ENCODE measurements around the gene SNX3. TPM values are rescaled to one million over a fixed set of nuclear protein-coding genes. Genes with fewer than 3 reads are reported as not detected.
"Not testable (repeated sequence)": the region's sequence is repeated elsewhere in the genome, so short reads cannot be mapped to it uniquely, and the experiment has no call there.

Gene SNX3
- total RNA-seq, 3 donors from 2014 or later = 144 to 212 (median 151) TPM

DNA sequence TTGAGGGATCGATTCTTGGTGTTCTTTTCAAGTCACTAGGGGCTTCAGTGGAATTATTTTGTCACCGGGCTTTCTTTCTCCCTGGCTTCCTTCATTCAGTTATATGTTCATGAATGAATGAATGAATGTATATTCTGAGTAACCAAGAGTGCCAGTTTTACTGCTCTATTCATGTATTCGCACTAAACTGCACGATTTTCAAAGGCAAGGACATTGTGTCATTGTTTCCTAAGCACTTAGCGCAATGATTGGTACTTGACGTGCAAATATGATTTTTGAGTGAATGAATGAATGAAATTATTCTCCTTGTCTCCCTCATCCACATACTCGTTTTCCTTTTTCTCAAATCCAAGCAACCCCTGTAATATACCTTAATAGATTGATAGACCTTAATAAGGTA lies 34.8 kb upstream of the SNX3 start:
- Histone ChIP-seq H3K27ac (peak overlapping the region in 1 of 2 donors; percentile 93), H3K4me3 (peak overlapping the region; percentile 72 to 93 (median 81)), H3K36me3 (no peaks in the 10 kb centered on the region), H3K9me3 (no peaks in the 10 kb centered on the region), H3K27me3 (no peaks in the 10 kb centered on the region), H3K4me1 (no peaks in the 10 kb centered on the region)
- intact Hi-C loops (cut with DNase I; ENCODE audit: low total_unique reads) = no loop called here
- TF ChIP-seq POLR2AphosphoS5 (IDR thresholded peaks at IDR 0.05) = no peak
- TF ChIP-seq, protein P1, sequence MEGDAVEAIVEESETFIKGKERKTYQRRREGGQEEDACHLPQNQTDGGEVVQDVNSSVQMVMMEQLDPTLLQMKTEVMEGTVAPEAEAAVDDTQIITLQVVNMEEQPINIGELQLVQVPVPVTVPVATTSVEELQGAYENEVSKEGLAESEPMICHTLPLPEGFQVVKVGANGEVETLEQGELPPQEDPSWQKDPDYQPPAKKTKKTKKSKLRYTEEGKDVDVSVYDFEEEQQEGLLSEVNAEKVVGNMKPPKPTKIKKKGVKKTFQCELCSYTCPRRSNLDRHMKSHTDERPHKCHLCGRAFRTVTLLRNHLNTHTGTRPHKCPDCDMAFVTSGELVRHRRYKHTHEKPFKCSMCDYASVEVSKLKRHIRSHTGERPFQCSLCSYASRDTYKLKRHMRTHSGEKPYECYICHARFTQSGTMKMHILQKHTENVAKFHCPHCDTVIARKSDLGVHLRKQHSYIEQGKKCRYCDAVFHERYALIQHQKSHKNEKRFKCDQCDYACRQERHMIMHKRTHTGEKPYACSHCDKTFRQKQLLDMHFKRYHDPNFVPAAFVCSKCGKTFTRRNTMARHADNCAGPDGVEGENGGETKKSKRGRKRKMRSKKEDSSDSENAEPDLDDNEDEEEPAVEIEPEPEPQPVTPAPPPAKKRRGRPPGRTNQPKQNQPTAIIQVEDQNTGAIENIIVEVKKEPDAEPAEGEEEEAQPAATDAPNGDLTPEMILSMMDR (IDR thresholded peaks at IDR 0.05) = no peak
- no peak for TF ChIP-seq POLR2A (IDR thresholded peaks at IDR 0.05)
- no peak for DNase-seq (ENCODE audit: low spot score in 2 of 2)

DNA sequence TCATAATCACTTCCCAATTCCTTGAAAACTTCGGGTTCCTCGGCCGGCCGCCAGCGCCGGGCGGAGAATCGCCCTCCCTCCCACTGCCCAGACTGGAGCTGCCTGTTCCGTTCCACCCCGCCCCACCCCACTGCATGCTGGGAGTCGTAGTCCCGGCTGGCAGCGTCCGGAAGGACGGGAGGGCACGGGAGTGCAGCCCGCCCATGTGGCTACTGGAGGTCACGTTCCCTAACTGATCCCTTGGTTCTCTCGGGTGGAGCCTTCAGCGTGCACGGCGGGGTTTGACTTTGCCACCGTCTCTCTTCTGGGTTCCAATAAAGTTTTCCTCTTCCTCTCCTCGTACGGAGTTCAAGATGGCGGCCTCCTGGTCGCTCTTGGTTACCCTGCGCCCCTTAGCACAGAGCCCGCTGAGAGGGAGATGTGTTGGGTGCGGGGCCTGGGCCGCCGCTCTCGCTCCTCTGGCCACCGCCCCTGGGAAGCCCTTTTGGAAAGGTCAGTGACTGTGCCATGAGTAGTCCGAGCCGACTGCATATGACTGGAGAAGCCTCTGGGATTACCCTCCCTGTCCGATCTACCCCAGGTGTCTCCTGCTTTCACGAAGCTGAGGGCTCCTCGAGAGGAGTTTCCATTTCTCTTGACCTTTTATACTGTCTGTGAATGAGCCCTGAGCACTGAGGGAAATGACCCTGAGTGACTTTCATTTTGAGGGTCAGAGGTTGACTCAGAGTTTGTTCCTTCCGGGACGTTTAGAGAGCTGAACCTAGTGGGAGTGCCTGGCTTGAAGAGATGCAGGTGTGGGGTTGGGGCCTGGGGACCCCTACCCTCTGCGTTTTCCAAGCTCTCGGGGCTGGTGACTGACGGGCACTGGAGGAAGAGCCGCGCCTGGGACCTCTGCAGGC lies 34.1 kb upstream of the SNX3 start, which contains the start of gene AFG1L:
AFG1L (plus strand) TSS at position 328 of the 899 bp plus-strand sequence; CDS start at position 354, 26 bp downstream.
- intact Hi-C loops (cut with DNase I; ENCODE audit: low total_unique reads) = no loop called here
- H3K36me3 ChIP-seq = no peaks in the 10 kb centered on the region
- TF ChIP-seq POLR2AphosphoS5 (IDR thresholded peaks at IDR 0.05) (peak; percentile 78 to 91 (median 91)), POLR2A (IDR thresholded peaks at IDR 0.05) (no peak)
- TF ChIP-seq, protein P1 (IDR thresholded peaks at IDR 0.05) = peak in 1 of 3 donors; percentile 6
- H3K27me3 ChIP-seq = no peaks in the 10 kb centered on the region
- H3K9me3 ChIP-seq = no peaks in the 10 kb centered on the region
- H3K4me1 ChIP-seq = no peaks in the 10 kb centered on the region
- H3K4me3 ChIP-seq = peak within 1 kb of the TSS; percentile 72 to 93 (median 81)
- peak; percentile 89 for DNase-seq (ENCODE audit: low spot score in 2 of 2)
- peak within 1 kb of the TSS; percentile 93 to 95 for H3K27ac ChIP-seq

DNA sequence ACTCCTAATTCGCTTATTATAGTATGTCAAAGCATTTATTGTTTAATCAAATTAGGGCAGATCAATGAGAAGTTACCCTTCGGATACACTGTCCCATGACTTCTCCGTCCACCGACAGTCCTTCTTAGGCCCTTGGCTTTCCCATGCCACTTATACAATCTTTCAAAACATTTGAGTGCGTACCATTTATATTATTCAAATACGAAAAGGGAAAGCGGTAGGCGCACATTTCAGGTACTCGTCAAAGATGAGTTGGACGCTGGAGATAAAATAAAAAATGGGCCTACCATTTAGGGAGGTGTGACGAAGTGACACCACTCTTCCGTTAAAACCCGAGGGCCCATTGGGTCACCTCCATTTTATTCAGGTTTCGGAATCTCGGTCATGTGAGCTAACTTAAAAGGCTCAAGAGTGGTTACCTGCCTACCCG lies 33.5 kb upstream of the SNX3 start:
- no peaks in the 10 kb centered on the region for H3K36me3 ChIP-seq
- H3K4me3 ChIP-seq = peak overlapping the region; percentile 72 to 93 (median 81)
- intact Hi-C loops (cut with DNase I; ENCODE audit: low total_unique reads) = no loop called here
- H3K27ac ChIP-seq = peak overlapping the region; percentile 93 to 95
- no peaks in the 10 kb centered on the region for H3K9me3 ChIP-seq
- TF ChIP-seq POLR2A (IDR thresholded peaks at IDR 0.05) (no peak), POLR2AphosphoS5 (IDR thresholded peaks at IDR 0.05) (no peak)
- TF ChIP-seq, protein P1 (IDR thresholded peaks at IDR 0.05) = no peak
- no peaks in the 10 kb centered on the region for H3K4me1 ChIP-seq
- H3K27me3 ChIP-seq = no peaks in the 10 kb centered on the region
- DNase-seq (ENCODE audit: low spot score in 2 of 2) = no peak

DNA sequence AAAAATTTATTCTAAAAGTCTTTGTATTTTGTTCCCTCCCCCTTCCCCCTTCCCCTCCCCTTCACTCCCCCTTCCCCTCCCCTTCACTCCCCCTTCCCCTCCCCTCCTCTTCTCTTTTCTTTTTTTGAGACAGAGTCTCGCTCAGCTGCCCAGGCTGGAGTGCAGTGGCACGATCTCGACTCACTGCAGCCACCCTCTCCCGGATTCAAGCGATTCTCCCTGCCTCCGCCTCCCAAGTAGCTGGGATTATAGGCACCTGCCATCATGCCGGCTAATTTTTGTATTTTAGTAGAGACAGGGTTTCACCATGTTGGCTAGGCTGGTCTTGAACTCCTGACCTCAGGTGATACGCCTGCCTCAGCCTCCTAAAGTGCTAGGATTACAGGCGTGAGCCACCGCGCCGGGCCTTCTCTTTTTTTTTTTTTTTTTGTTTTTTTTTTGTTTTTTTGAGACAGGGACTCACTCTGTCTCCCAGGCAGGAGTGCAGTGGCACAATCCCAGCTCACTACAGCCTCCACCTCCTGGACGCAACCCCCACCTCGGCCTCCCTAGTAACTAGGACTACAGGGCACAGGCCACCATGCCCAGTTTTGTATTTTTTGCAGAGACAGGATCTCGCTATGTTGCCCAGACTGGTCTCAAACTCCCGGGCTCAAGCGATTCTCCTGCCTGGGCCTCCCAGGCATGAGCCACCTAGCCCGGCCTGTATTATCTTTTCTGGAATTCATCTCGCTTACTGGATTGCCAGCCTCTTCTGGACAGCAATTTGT lies 32.9 kb upstream of the SNX3 start:
- Histone ChIP-seq H3K4me3 (peak overlapping the region in 2 of 3 donors; percentile 81 to 93), H3K36me3 (no peaks in the 10 kb centered on the region), H3K4me1 (no peaks in the 10 kb centered on the region), H3K27me3 (no peaks in the 10 kb centered on the region), H3K27ac (peak overlapping the region in 1 of 2 donors; percentile 95), H3K9me3 (no peaks in the 10 kb centered on the region)
- DNase-seq (ENCODE audit: low spot score in 2 of 2) = no peak
- intact Hi-C loops (cut with DNase I; ENCODE audit: low total_unique reads) = no loop called here
- TF ChIP-seq POLR2AphosphoS5 (IDR thresholded peaks at IDR 0.05) = no peak
- TF ChIP-seq, protein P1 (IDR thresholded peaks at IDR 0.05) = no peak
- TF ChIP-seq POLR2A (IDR thresholded peaks at IDR 0.05) = no peak

DNA sequence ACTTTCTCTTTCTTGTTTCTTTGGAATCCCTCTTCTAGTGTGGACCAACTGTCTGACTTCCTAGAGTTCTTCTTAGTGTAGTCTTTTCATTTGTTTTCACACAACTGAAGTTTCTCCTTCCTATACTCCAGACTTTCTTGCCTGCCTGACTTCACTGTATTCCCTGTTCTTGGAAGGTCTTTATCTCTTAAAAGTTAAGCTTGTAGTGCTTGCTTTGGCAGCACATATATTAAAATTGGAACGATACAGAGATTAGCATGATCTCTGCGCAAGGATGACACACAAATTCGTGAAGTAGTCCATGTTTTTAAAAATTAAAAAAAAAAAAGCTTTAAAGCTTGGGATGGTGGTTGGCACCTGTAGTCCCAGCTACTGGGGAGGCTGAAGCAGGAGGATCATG lies 31.7 kb upstream of the SNX3 start:
- H3K4me3 ChIP-seq; H3K36me3 ChIP-seq; H3K27ac ChIP-seq; H3K4me1 ChIP-seq; DNase-seq (ENCODE audit: low spot score in 2 of 2); H3K9me3 ChIP-seq; H3K27me3 ChIP-seq; intact Hi-C loops (cut with DNase I; ENCODE audit: low total_unique reads): not testable (repeated sequence)
